ENCODE data around the gene DAGLB. TPM values are rescaled to one million over a fixed set of nuclear protein-coding genes. Genes with fewer than 3 reads are reported as not detected.

DAGLB gene
- total RNA-seq, 3 donors from 2014 or later (not counting 1 experiment from before 2014, with no cell fraction given), result 20.3 to 25.6 (median 25.2) TPM

GRCh38 chr7:6392712-6393666 lies 54.8 kb downstream of the DAGLB start:
- 81% methylated on average over 10 of the region's 11 CpGs for WGBS (ENCODE audit: insufficient coverage)

GRCh38 chr7:6389728-6390127 lies 58.0 kb downstream of the DAGLB start:
- no peaks in the 10 kb centered on the region for H3K9me3 ChIP-seq (ENCODE audit: control insufficient read depth, insufficient read depth, low read length)
- H3K4me3 Mint-ChIP-seq, result no peak overlapping the region
- 100% methylated on average over 2 of the region's 2 CpGs for WGBS (ENCODE audit: insufficient coverage)
- no peaks in the 10 kb centered on the region for H3K36me3 Mint-ChIP-seq
- no peak overlapping the region for H3K27ac ChIP-seq (ENCODE audit: low read length)
- peaks cover 18% of the 10 kb centered on the region for H3K4me1 ChIP-seq (ENCODE audit: control insufficient read depth, insufficient read depth, low read length)
- peaks cover 56 to 57% of the 10 kb centered on the region in 2 donors for H3K4me1 Mint-ChIP-seq
- H3K36me3 ChIP-seq (ENCODE audit: control insufficient read depth, insufficient read depth, low read length), result peaks cover 22% of the 10 kb centered on the region
- no peaks in the 10 kb centered on the region for H3K9me3 Mint-ChIP-seq
- ATAC-seq (no peak), DNase-seq (no peak)
- intact Hi-C loops (cut with micrococcal nuclease), result no loop called here
- no peak overlapping the region for H3K4me3 ChIP-seq (ENCODE audit: low read length)
- no peaks in the 10 kb centered on the region for H3K27me3 ChIP-seq (ENCODE audit: control insufficient read depth, insufficient read depth, low read length)
- H3K27me3 Mint-ChIP-seq (ENCODE audit: low read depth in 2 of 2), result no peaks in the 10 kb centered on the region
- no peak for TF ChIP-seq CTCF (IDR thresholded peaks at IDR 0.05)
- H3K27ac Mint-ChIP-seq, result no peak overlapping the region

More at GRCh38 chr7:6392712-6393666, 54.8 kb downstream of the DAGLB start:
- DNase-seq (peak in 1 of 2 donors; percentile 66), ATAC-seq (peak; percentile 45 to 76 (median 60))
- peak overlapping the region; percentile 84 to 88 for H3K27ac Mint-ChIP-seq
- Histone ChIP-seq H3K27me3 (ENCODE audit: control insufficient read depth, insufficient read depth, low read length) (no peaks in the 10 kb centered on the region), H3K4me3 (ENCODE audit: low read length) (no peak overlapping the region), H3K27ac (ENCODE audit: low read length) (no peak overlapping the region), H3K4me1 (ENCODE audit: control insufficient read depth, insufficient read depth, low read length) (peaks cover 40% of the 10 kb centered on the region), H3K36me3 (ENCODE audit: control insufficient read depth, insufficient read depth, low read length) (peaks cover 20% of the 10 kb centered on the region), H3K9me3 (ENCODE audit: control insufficient read depth, insufficient read depth, low read length) (no peaks in the 10 kb centered on the region)
- no peaks in the 10 kb centered on the region for H3K9me3 Mint-ChIP-seq
- H3K27me3 Mint-ChIP-seq (ENCODE audit: low read depth in 2 of 2), result no peaks in the 10 kb centered on the region
- no peaks in the 10 kb centered on the region for H3K36me3 Mint-ChIP-seq
- H3K4me3 Mint-ChIP-seq, result peak overlapping the region; percentile 17
- no peak for TF ChIP-seq CTCF (IDR thresholded peaks at IDR 0.05)
- intact Hi-C loops (cut with micrococcal nuclease), result no loop called here
- H3K4me1 Mint-ChIP-seq, result peaks cover 60 to 62% of the 10 kb centered on the region in 2 donors

- TF ChIP-seq CTCF (IDR thresholded peaks at IDR 0.05), result no peak
- peak overlapping the region; percentile 72 to 82 for H3K27ac Mint-ChIP-seq
Measured at GRCh38 chr7:6387734-6388294, 59.9 kb downstream of the DAGLB start.

More at GRCh38 chr7:6387734-6388294, 59.9 kb downstream of the DAGLB start:
- Histone ChIP-seq H3K4me3 (ENCODE audit: low read length) (no peak overlapping the region), H3K27ac (ENCODE audit: low read length) (no peak overlapping the region), H3K36me3 (ENCODE audit: control insufficient read depth, insufficient read depth, low read length) (peaks cover 14% of the 10 kb centered on the region), H3K27me3 (ENCODE audit: control insufficient read depth, insufficient read depth, low read length) (no peaks in the 10 kb centered on the region), H3K4me1 (ENCODE audit: control insufficient read depth, insufficient read depth, low read length) (peaks cover 20% of the 10 kb centered on the region), H3K9me3 (ENCODE audit: control insufficient read depth, insufficient read depth, low read length) (no peaks in the 10 kb centered on the region)
- H3K4me1 Mint-ChIP-seq, result peaks cover 47 to 49% of the 10 kb centered on the region in 2 donors
- no peak overlapping the region for H3K4me3 Mint-ChIP-seq
- no peaks in the 10 kb centered on the region for H3K27me3 Mint-ChIP-seq (ENCODE audit: low read depth in 2 of 2)
- no peak for ATAC-seq
- WGBS (ENCODE audit: insufficient coverage), result 96% methylated on average over 7 of the region's 7 CpGs
- intact Hi-C loops (cut with micrococcal nuclease), result no loop called here
- no peaks in the 10 kb centered on the region for H3K9me3 Mint-ChIP-seq
- no peak for DNase-seq
- H3K36me3 Mint-ChIP-seq, result no peaks in the 10 kb centered on the region
